Heart left ventricle (tissue), 13 donors: ENCODE results near the gene CHRNA5.

Source experiments
- CTCF ChIP-seq, 12 donors: fragments of 200-600 bp; sonication (generic) in 4 of 12; IDR thresholded peaks; one replicate each; pipeline versions ENCODE4 v1.5.0 to v1.8.0; 2018 to 2022; ENCODE audit warnings: antibody characterized with exemption in 12 of 12, mild to moderate bottlenecking in 5 of 12
- POLR2A ChIP-seq, 2 donors: fragments of 450-650 bp; IDR thresholded peaks; one replicate each; pipeline ENCODE4 v1.6.1; 2017; ENCODE audit warnings: antibody characterized with exemption in 2 of 2, mild to moderate bottlenecking in 2 of 2, moderate library complexity in 2 of 2
- donor health status: ischemic (EF 13 %, LVEDD 7.1; RV severe dilation, severe dysfunction).
- donor health status: DM: no; HTN: yes; CAD: no.
- donor health status: DM: no; HTN: no; CAD: no.
- donor health status: ischemic (EF 25% LVEDD 6.9; RV normal size, moderate dysfunction).
- donor health status: ischemic (EF 25% LVEDD 5.7; RV mildly dilated, moderate dysfunction).
- donor health status: ischemic (EF 35%, LVEDD 5.7; RV mildly dilated, moderate dysfunction).
- donor health status: nonischemic (EF 11% LVEDD 7.7; RV severe dilation, severe dysfunction).
- donor health status: DM: yes; HTN: yes; CAD: no.
- donor health status: PGD.
- donor health status: ischemic (EF 29% LVEDD 5.4; RV normal size, mild dysfunction).
- donor health status: nonischemic (EF 23%, LVEDD 6.1; RV moderate dilation, normal function).

GRCh38 chr15:78550815-78551214 lies 14.5 kb upstream of the CHRNA5 start:
- TF ChIP-seq CTCF (IDR thresholded peaks at IDR 0.05) (no peak), POLR2A (IDR thresholded peaks at IDR 0.05) (no peak)
